OCI-LY3 (cell line): ENCODE results near the gene HOXC11.

ENCODE experiments used
- H2AFZ ChIP-seq: fragments of 200-600, 300-600 bp; shearing (Covaris generic); 2 replicates; pipeline ENCODE4 v1.6.0; 2014; ENCODE audit warnings: antibody characterized with exemption, low read depth, low read length
- H3K27ac ChIP-seq: fragments of 200-600, 300-600 bp; sonication (generic); 2 replicates; pipeline ENCODE4 v1.5.1; 2014; ENCODE audit warnings: mild to moderate bottlenecking, low read length, moderate library complexity, mixed read lengths
- H3K27me3 ChIP-seq: fragments of 200-600, 300-600 bp; sonication (generic); 2 replicates; pipeline ENCODE4 v1.6.1; 2014; ENCODE audit warnings: low read depth, low read length, mixed read lengths
- H3K36me3 ChIP-seq: fragments of 200-600, 300-600 bp; sonication (generic); replicated peaks from 2 replicates; pipeline ENCODE3; 2014; ENCODE audit warnings: low read depth, low read length, mixed read lengths
- H3K4me1 ChIP-seq: fragments of 300-600, 200-600 bp; sonication (generic); 2 replicates; pipeline ENCODE4 v1.6.1; 2014; ENCODE audit warnings: low read length, mixed read lengths
- H3K4me2 ChIP-seq: fragments of 200-600, 300-600 bp; sonication (generic); 2 replicates; pipeline ENCODE4 v1.6.1; 2014; ENCODE audit warnings: low read length, mixed read lengths
- H3K4me3 ChIP-seq: fragments of 300-600, 200-600 bp; sonication (generic); 2 replicates; pipeline ENCODE4 v1.5.1; 2014; ENCODE audit warnings: antibody characterized with exemption, mild to moderate bottlenecking, low read length, moderate library complexity
- H3K79me2 ChIP-seq: fragments of 300-600, 200-600 bp; shearing (Covaris generic); 2 replicates; pipeline ENCODE4 v1.6.1; 2014; ENCODE audit warnings: mild to moderate bottlenecking, low read length, mixed read lengths
- H3K9ac ChIP-seq: fragments of 300-600, 200-600 bp; shearing (Covaris generic); 2 replicates; pipeline ENCODE4 v1.6.0; 2014; ENCODE audit warnings: mild to moderate bottlenecking, low read length, moderate library complexity
- H3K9me3 ChIP-seq: fragments of 200-600, 300-600 bp; shearing (Covaris generic); 2 replicates; pipeline ENCODE4 v1.6.1; 2014; ENCODE audit warnings: low read length, mixed read lengths; ENCODE audit not compliant: insufficient read depth
- H4K20me1 ChIP-seq: fragments of 200-600, 300-600 bp; sonication (generic); 2 replicates; pipeline ENCODE4 v1.6.1; 2016; ENCODE audit warnings: low read length, mixed read lengths; ENCODE audit not compliant: insufficient read depth
- CTCF ChIP-seq: fragments of 200-600, 300-600 bp; sonication (generic); IDR thresholded peaks from 2 replicates; pipeline ENCODE4 v1.5.1; 2014; ENCODE audit warnings: antibody characterized with exemption, low read length, low read depth
- EZH2phosphoT487 ChIP-seq: fragments of 200-600 bp; shearing (Covaris generic); IDR thresholded peaks from 2 replicates; pipeline ENCODE4 v1.6.1; 2018; ENCODE audit warnings: antibody characterized with exemption, mixed run types, low read depth

The HOXC11 gene

GRCh38 chr12:53996240-53997203 lies 23.6 kb downstream of the HOXC11 start:
- Histone ChIP-seq H3K4me3 (peak overlapping the region; percentile 90), H3K9me3 (no peaks in the 10 kb centered on the region), H3K36me3 (no peaks in the 10 kb centered on the region), H3K27ac (peak overlapping the region; percentile 70), H3K27me3 (no peaks in the 10 kb centered on the region), H4K20me1 (no peaks in the 10 kb centered on the region), H3K9ac (peak overlapping the region; percentile 98), H3K4me2 (peak overlapping the region; percentile 95), H3K4me1 (peaks cover 31% of the 10 kb centered on the region), H2AFZ (peak overlapping the region; percentile 79), H3K79me2 (no peaks in the 10 kb centered on the region)
- TF ChIP-seq CTCF: no peak
- no peak for TF ChIP-seq EZH2phosphoT487

DNA sequence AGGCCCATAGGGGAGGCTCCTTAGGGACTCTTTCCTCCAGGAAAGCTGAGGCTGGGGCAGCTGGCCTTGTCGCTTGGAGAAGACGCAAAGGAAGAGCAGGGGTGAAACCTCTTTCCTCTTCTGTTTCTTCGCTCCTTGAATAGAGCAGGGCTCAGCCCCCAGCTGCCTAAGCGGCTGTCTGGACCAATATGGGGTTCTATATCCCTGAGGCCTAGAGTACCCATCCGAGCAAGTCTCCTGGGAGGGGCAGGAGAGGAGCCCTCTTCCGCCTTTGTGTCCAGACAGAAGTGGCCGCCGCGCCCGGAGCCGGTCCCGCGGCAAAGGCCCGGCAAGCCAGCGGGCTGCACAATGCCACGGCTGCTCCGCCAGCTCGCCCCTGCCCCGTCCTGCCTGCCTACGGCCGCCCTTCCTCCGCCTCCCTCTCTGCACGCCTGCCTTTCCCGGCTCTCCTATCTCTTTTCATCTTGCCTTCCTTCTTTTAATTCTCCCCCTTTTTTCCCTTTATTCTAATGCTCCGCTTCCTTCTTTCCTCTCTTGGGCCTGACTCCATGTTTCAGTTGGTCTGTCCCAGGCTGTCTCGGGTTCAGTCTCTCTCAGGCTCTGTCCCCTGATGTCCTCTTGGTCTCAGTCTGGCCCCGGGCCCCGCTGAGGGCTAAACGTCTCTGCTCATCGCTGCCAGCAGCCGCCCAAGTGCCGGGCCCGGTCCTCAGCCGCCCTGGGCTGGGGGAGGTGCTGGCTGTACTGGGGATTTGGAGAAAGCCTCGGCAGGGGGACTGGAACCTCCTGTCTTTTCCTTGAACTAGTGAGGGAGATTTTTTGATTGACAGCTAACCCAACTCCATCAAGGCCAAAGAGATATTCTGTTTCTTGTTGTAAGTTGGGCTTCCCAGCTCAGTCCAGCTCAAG lies 24.5 kb downstream of the HOXC11 start:
- H3K4me1 ChIP-seq: peaks cover 22% of the 10 kb centered on the region
- TF ChIP-seq CTCF: no peak
- no peak for TF ChIP-seq EZH2phosphoT487
- H3K27me3 ChIP-seq: no peaks in the 10 kb centered on the region; the same call in 1 of the 2 replicates
- no peak overlapping the region for H2AFZ ChIP-seq
- no peaks in the 10 kb centered on the region for H4K20me1 ChIP-seq
- no peaks in the 10 kb centered on the region for H3K9me3 ChIP-seq
- H3K36me3 ChIP-seq: no peaks in the 10 kb centered on the region
- no peak overlapping the region for H3K27ac ChIP-seq
- no peak overlapping the region for H3K4me3 ChIP-seq
- no peak overlapping the region for H3K4me2 ChIP-seq
- no peak overlapping the region for H3K9ac ChIP-seq
- H3K79me2 ChIP-seq: no peaks in the 10 kb centered on the region

DNA sequence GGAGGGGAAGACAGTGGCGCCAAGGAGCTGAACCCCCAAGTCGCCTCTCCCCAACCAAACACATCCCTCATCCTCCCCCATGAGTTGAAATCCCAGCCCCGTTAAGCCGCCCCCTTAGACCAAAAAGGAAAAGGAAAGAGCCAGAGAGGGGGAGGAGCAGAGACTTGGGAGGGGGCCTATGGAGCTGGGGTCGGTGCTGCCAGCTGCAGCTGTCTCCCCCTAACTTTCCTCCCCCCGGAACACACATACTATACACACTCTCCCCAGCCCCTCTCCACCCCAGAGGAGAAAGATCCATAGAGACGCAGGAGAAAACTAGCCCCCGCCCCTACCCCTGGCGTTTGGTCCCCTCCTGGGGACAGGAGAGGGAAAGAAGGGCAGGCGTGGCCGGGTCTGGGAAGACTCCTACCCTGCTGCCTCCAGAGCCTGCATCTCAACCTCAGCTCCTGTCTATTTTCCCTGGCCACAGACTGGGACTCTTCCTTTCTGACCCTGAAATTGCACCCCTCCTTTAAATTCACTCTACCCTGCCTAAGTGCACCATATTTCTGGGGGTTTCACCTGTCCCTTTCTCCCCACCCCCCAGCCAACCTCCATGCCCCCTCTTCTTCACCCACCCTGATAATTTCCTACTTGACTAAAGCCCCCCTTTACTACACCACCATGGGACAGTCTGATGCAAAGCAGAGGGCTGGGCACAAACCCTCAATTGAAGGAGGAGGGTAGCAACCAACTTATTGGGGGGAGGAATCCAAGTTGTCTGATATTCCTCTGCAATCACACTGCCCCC lies 25.4 kb downstream of the HOXC11 start:
- Histone ChIP-seq H3K27ac (no peak overlapping the region), H3K9me3 (no peaks in the 10 kb centered on the region), H3K27me3 (no peaks in the 10 kb centered on the region; the same call in 1 of the 2 replicates), H4K20me1 (no peaks in the 10 kb centered on the region), H3K4me3 (no peak overlapping the region), H3K4me2 (no peak overlapping the region), H2AFZ (no peak overlapping the region), H3K36me3 (no peaks in the 10 kb centered on the region), H3K4me1 (peaks cover 13% of the 10 kb centered on the region), H3K9ac (no peak overlapping the region), H3K79me2 (no peaks in the 10 kb centered on the region)
- TF ChIP-seq EZH2phosphoT487: no peak
- TF ChIP-seq CTCF: no peak
